GM03348 (cell line): Measurements from ENCODE around the gene CACNB2.

Experiments
- DNase-seq: peaks from one replicate; pipeline ENCODE4 v3.0.0; 2012; ENCODE audit warnings: low spot score

Gene CACNB2

DNA sequence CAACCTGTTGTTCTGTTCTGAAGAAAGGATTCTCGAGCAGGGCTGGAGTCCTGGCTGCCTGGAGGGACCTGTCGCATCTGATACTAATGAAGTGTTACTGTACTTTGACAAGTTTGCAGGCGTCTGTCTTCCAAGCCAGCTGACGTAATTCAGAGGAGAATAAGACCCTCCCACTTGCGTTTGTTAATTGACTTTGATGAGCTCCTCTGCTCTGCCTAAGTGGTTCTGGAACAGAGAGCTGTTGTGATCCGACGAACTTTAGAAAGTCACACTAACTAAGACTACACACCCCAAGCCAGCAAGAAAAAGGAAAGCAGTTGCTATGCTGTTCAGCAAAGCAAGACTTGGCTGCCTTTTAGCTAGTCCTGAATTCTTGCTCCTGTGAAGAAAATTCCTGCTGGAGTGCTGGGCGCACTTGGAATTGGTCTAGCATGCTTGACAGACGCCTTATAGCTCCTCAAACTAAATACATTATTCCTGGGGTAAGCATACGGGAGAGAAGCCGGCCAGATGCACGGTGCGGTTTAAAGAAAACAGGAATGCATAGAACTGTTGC, 200.3 kb downstream of the CACNB2 start:
- DNase-seq = peak; percentile 29

DNA sequence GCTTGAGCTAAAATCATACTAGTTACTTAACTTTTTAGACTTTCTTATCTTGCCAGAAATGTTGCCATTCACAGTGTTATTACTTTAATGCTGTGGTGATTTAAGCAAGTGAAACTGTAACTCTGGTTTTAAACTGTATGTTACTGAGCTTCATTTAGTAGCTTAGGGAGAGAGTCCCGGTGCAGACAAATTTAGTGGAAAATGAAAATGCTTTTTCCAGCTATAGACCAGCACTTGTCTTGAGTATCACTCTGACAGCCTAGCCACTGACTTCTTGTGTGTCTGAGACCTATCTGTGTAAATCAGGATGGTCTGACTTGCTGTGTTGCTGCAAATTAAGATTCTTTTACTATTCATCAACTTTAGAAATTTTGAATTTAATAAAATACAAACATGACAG, 200.8 kb downstream of the CACNB2 start:
- no peak for DNase-seq

DNA sequence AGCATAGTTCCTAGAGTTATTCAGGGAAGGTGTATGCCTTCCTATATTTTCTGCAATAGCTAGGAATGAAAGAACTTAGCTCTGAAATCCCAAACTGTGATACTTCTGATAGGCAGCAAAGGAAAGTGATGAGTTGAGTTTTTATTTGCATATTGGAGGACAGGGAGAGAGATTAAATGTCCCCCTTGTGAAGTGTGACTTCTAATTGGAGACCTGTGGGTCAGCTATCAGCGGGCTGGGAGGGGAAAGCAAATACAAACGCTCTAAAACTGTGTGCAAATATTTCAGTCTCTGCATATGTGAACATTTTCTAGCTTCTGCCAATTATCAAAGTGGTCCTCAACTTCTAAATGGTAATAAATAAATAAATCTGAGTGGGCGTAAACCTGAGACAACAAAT, 203.3 kb downstream of the CACNB2 start:
- no peak for DNase-seq

DNA sequence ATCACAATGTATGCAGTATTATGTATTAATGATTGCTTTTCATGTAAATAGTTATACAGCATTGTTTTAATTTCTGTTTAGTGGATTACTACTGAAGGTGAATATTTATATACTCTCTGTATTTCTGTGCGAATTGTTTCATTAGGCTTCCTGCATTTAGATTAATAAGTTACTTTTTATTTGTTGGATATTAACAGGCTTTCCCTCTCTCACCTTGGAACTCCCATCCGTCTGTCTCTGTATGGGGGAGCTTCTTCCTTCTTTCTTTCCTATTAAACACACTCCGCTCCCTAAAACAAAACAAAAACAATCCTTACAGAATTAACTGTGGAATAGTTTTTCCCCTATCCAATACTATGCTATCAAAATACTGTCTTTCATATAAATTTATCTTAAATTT, 205.1 kb downstream of the CACNB2 start:
- DNase-seq = no peak

DNA sequence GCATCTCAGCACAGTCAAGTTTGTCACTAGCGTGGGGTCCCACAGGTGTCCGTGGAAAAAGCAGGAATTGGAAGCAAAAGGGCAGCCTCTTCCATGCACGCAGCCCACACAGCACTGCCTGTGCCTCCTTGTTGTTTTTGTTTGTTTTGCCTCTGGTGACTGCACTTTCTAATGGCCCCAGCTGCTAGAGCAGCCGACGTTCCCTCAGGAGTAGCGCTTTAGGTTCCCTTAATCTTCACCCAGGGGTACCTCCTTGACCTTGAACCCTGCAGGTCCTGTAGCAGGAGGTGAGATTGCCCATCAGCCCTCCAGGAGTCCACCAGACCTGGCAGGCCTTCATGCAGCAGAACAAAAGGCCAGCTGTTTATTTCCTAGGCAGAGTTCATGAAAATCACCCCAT, 210.1 kb downstream of the CACNB2 start:
- DNase-seq = no peak

DNA sequence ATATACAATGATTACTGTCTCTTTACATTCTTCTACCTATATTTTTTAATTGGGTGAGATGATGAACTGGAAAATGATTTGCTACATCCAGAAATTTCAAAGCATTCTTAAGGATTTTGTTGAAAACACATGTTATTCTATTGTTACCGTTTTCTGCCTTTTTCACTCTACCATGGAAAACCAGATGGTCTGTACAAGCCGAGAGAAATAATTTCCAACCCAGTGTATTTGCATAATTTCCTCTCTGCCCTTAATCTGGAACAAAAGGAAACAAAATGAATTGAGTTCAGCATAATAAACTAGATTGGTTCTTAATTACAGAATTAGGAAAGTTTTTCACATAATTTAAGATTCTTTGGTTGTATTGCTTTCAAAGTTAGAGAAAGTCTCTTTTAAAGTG, 211.2 kb downstream of the CACNB2 start:
- DNase-seq = no peak

DNA sequence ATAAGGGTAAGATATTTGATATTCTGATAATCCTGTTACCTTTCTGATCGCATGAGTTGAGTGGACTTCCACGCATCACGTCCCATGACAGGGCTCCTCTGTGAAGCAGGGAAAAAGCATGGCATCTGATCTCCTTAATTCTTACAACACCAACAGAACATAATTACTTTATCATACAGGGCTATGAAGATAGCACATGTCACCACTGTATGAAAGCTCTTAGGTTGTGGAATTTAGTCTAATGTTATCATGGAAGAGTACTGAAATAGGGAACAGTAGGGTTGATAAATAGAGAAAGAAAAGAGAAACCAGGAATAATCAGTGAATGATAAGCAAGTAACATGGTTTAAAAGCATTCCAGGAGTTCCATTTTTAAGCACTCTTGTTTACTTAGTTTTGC, 212.0 kb downstream of the CACNB2 start:
- no peak for DNase-seq

DNA sequence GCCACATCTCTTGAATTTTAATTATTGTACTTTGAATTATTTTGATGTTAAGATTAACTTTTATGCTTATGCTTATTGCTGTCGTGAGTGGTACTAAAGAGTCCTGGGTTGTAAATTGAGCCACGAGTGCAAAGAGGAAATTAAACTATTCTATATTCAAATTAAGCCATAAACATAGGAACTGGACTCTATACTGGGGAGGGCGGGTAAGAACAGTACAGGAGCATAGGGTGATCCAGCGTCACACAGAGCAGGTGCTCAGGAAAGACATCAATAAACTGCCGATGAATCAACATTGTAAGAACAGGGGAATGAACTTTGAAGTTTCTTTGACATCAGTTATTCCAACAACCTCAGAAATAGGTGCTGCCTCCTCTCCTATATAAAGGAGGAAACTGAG, 219.6 kb downstream of the CACNB2 start:
- DNase-seq = no peak

DNA sequence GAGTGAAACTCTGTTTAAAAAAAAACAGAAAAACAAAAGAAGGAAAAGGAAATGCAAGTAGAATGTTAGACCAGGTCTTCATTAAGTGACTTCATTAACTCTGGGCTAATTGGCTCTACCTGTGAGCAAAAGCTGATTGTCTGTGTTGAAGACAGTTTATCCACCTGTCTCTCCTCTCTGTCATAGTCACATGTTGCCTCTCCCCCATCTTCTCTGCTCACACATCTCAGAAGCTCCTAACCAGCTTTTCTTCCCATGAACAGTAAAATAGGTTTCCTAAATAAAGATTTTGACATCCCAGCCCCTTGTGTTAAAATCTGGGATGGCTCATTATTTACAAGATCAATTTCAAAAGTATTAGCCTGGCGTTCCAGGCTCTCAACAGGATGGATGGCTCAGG, 222.7 kb downstream of the CACNB2 start:
- DNase-seq = no peak

DNA sequence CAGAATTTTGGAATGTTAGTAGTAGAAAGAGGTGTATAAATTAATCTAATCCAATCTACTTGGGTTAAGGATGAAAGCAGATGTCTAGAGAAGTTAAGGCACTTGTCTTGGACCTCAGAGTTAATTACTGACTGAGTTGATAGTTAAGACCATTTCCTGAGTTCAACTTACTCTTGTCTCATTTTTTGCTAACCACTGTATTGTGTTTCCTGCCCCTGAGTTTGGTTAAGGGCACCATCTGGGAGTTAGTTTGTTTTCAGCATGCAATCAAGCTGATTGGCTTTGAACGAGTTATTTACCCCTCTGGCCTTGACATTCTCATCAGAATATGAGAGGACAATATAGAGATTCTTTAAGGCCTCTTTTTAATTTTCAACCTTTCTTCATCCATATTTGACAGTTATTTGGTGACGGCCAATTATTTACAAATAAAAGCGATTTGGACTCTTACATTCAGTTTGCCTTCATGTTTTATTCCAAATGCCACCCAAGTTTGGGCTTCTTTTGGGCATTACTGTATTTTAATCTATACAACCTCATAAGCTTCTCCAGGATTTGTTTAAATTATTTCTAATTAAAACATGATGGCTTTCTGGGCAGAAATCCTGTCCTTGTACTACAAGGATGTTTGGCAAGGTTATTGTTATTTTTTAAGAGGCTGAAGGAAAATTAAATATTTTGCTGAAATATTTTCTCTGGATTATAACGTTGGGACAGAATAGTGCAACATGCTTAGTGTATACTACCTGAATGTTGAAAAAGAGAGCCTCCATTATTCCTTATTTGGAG, 225.0 kb downstream of the CACNB2 start:
- DNase-seq = no peak

DNA sequence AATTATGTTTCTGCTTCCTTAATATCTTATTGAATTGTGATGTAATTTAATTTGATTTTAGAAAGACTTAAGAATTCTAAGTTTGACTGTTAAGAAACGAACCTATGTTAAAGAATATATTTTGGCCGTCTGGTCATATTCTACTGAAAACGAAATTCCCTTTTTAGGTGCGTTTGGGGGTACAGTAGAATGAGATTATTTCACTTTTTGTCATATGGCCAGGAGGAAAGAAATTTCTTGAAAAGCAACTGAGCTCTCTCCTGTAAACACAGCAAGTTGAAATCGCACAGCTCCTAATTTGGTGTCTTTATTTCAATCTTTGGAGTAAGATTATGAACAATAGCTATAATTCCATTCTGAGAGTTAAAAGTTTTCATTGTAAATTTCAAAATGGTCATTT, 227.6 kb downstream of the CACNB2 start:
- no peak for DNase-seq

DNA sequence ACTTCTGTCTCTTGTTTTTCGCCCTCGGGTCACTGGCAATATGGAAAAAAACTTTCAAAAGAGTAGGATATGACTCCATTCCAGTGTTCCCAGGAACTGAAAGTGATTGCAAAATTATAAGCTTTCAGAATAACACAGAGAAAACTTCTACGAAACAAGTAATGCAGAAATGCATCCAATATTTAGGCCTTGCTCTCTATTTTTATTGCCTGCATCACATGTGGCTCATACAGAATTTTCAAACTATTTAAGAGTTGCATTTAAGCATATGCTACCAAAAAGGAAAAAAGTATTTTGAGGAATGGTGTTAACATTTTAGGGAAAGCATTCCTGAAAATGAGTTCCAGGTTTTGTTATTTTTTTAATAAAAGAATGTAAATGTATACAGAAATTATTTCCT, 228.0 kb downstream of the CACNB2 start:
- DNase-seq = no peak

DNA sequence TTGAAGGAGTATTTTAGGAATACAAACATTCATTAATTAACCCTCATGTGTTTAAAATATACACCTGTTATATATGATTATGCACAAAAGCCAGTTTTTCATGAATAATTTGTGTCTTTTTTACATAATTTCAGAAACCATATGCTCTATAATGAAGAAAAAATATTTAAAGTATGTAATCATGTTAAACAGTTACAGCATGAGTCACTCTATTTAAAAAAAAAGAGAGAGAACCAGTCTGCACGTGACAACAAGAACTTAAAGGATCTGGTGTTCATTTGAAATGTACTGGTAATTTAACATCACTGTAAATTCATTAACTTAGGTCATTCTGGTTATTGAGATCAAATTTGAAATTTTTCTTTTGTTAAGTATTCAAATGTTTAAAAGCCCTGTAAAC, 228.5 kb downstream of the CACNB2 start:
- DNase-seq = peak; percentile 30

DNA sequence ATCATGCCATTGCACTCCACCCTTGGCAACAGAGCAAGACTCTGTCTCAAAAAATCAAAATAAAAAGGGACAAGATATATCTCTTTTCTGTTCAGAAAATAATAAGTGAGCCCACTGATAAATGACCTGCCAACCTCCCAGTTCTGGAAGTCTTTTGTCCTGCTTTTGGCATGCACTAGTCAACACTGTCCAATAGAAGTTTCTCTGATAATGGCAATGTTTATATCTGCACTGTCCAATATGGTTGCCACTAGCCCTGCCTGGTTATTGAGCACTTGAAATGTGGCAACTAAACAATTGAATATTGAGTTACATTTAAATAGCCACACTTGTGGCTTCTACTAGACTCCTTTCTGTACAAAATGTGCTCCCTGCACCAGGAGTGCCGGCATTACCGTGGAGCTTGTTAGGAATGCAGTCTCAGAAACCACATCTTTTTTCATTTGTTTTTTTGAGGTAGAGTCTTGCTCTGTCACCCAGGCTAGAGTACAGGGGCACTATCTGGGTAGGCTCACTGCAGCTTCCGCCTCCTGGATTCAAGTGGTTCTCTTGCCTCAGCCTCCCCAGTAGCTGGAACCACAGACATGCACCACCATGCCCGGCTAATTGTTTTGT, 229.7 kb downstream of the CACNB2 start:
- no peak for DNase-seq

DNA sequence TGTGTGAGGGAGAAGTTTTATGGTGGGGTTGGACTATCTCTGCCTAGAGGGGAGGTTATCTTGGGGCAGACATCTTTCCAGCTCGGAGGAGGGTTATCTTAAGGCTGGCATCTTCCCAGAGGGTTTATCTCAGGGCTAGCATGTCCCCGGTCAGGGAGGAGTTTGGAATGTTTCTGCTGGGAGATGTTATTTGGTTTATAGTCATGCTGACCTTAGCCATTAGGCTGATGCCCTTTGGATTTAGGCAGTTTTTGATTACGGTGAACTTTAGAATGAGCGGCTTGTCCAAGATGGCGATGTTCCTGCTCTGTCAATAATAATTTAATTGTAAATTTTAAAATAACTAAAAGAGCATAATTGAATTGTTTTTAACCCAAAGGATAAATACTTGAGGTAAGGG, 236.4 kb downstream of the CACNB2 start:
- DNase-seq = no peak

DNA sequence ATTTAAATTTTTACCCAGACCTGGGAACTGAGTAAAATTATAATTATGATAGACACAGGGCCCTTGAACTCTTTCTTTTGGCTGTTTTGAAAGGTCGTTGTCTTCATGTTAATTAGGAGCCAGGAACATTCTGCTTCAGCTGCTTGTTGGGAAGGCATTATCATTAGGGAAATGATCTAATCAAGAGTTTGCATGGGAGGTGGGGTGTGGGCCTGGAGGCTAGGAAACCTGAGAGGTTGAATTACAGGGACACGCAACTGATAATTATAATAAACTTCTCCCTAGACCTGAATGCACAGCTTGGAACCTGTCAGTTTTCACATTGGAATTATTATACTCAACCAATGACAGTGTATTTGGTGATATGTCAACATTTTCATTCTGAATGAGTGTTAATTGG, 237.7 kb downstream of the CACNB2 start:
- DNase-seq = no peak

DNA sequence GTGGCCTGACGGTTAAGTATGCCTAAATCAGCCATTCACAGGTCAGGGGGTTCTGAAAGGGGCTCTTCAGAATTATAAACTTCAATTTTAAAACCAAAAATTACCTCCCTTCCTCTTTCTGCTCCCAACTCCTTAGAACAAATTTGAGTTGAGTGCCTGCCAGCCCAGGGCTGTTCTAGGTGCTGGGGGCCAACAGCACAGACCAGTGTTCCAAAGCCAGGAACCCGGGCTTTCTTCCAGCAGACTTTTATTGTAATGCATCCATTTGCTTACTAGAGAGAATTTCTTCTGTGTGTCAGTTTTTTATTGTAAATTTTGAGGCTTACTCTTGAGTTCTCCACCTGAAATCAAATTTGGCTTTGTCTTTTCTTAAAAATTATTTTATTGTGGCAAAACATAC, 238.5 kb downstream of the CACNB2 start:
- DNase-seq = no peak

DNA sequence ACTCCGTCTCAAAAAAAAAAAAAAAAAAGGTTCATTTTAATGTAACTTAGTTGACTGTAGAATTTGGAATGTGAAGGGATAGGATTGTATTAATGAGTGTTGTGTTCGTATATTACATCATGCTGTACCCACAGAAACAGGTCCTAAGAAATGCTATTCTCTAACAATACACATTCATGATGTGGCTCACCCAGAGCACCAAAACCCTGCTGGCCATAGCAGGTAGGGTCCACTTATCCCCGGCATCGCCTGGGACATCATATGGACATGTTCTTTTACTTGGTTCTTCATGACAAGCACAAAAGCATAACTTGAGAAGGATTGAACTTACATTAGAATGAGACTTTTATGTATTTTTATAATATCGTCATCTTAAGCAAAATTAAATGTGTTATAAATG, 241.5 kb downstream of the CACNB2 start:
- DNase-seq = no peak

DNA sequence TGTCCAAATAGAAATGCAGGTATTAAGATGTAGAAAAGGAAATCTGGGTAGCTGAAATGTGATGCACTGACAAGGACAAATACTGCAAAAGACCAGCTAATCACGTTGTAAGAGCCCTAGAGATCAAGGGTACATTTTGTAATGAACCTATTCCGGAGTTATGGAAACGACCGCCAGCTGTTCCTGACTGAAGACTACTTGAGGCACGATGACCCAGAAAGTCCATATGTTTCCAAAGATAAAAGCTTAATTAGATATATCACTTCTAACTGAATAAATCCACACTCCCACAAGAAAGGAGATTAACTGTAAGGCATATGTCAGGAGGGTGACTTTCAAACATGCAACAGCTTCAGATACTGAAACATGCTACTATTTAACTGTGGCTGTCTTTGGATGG, 257.7 kb downstream of the CACNB2 start:
- DNase-seq = no peak

DNA sequence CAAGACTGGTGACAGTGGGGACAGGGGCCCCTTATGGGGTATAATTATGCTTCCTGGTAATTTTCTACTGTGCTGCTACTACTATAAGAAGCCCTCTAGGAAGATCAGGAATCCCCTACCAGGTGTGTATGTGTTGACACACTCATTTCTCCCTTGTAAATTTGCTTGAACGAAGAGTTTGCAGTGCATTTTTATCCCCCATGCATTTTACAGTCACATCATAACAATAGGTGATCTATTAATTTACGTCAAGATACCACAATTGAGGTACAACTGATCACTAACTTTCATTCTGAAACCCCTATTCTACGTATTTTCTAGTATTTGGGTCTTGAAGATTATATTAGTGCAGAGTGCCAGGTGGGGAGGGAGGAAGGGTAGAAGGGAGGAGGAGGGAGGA, 258.9 kb downstream of the CACNB2 start:
- no peak for DNase-seq

DNA sequence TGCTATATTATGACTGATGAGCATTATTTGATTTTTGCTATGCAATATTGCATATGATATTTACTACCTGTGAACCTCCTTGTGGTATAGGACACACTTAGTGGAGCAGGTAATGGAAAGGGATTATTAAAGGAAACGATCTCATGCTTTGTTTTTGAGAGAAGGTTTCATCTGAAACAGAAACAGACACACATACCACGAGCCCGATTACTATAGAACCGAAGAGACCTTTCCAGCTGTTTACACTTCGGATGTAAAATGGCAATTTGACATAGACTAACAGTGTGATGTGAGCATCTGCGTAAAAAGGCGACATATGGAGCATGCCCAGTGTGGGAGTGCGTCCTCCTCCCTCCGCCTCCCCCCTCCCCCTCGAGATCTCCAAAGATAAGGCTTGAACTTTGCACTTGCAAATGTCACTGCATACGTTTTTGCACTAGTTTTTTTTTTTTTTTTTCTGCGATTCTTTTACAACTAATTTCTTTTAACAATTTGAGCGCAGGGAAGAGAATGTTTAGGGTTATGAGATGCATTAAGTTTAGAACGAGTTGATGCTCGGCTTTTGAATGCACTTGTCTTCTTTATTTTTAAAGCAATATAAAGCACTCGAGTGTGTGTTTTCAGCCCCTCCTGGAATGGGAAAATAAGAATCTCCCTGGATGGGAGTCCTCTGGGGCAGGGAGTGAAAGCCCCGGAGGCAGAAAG, 260.1 kb downstream of the CACNB2 start:
- DNase-seq = peak; percentile 19

DNA sequence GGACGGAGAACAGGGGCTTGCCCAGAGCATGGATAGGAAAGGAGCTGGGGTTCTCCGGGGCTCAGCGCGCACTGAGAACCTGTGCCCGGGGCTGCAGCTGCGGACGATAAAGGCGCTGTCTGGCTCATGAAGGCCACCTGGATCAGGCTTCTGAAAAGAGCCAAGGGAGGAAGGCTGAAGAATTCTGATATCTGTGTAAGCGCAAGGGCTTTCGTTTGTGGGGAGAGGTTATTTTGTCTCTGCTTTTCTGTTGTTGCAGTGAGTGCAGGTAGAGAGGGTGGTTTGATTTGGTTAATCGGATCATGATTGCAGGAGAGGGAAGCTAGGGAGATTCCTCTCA, 260.7 kb downstream of the CACNB2 start:
- DNase-seq = peak; percentile 9
